GM12875 (cell line): Measurements from ENCODE around the gene LARGE1.

Source experiments
- H3K4me3 ChIP-seq: one replicate; pipeline ENCODE4 v1.5.1; 2011; ENCODE audit warnings: low read depth, low read length, control low read depth
- CTCF ChIP-seq: IDR thresholded peaks from 2 replicates; pipeline ENCODE4 v1.5.1; 2011; ENCODE audit warnings: low read depth, mild to moderate bottlenecking, control low read depth, inconsistent platforms, low read length, moderate library complexity, borderline replicate concordance; ENCODE audit not compliant: insufficient read depth

The LARGE1 gene

GRCh38 chr22:33526434-33527107 is 393.7 kb downstream of the LARGE1 start:
- no peak for TF ChIP-seq CTCF
- no peak overlapping the region for H3K4me3 ChIP-seq

- TF ChIP-seq CTCF: no peak
- no peak overlapping the region for H3K4me3 ChIP-seq
Measured at GRCh38 chr22:33524511-33525260, 395.6 kb downstream of the LARGE1 start.

GRCh38 chr22:33521879-33522665 is 398.2 kb downstream of the LARGE1 start:
- no peak overlapping the region for H3K4me3 ChIP-seq

DNA sequence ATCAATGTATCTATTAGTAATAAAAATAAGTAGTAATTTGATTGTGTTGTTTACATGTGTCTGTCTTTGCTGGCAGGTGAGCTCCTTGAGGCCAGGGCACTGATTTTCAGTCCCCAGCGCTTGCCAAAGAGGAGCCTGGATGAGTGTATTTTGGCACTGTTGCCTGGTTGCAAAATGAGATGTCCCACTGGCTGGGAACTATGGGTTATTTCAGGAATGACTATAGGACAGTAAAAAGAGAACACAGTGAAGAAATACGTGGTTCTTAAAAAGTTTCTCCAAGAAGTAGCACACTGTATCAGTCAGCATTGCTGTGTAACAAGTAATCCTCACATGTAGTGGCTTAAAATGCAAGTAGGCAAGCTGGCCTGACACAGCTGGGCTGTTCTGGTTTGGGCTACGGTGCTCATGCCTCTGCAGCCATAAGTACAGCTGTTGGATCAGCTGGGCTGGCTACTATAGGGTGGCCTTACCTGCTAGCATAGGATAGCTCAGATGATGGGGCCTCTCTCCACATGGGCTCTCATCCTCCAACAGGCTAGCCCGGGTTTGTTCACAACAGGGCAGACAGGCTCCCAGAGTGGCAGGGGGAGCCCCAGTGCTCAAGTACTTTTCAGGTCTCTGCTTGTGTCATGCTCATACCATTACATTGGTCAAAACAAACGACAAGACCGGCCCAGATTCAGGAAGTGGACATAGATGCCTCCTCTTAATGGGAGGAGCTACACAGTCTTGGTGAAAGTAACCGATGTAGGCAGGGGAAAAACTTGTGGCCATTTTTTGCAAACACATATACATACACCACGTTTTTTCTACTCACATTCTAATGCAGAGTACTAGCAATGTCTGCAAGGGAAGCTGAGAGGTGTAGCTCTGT is 399.1 kb downstream of the LARGE1 start:
- H3K4me3 ChIP-seq: no peak overlapping the region
- no peak for TF ChIP-seq CTCF

More at GRCh38 chr22:33521879-33522665, 398.2 kb downstream of the LARGE1 start:
- no peak for TF ChIP-seq CTCF

DNA sequence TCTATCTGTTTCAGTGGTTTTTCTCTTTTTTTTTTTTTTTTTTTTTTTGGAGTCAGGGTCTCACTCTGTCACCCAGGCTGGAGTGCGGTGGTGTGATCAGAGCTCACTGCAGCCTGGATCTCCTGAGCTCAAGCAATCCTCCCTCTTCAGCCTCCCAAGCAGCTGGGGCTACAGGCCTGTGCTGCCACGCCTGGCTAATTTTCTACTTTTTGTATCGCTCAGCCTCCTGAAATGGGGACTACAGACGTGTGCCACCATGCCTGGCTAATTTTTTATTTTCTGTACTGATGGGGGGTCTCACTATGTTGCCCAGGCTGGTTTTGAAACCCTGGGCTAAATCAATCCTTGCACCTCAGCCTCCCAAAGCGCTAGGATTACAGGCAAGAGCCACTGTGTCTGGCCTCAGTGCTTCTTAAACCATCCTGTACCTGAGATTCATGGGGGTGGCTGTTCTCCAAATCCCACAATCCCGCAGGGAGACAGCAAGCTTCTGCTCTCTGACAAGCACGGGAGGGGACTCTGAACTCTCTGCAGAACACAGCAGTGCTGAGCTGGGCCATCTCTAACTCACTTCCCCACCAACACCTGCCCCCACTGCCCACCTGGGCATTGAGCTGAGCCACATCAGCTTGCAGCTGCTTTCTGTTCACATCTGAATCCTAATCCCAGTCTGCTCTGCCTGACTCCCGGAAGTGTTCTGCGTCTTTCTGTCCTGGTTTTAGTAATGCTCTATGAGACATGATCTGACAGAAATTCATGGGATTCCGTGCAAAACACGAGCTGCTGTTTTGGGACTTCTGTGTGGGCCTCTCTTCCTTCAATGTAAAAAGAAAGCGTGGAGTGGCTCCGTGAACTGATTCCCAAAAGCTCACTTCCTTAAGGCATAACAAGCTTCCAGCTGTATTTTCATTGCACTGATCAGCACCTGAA is 400.0 kb downstream of the LARGE1 start:
- no peak for TF ChIP-seq CTCF
- H3K4me3 ChIP-seq: no peak overlapping the region
